IPS DF 4.7 (cell line): ENCODE data around the gene GPR153.

ENCODE experiments used
- DNase-seq: peaks from one replicate; pipeline ENCODE4 v3.0.0-alpha.2; 2013; ENCODE audit warnings: low spot score; ENCODE audit errors: extremely low read depth

GPR153 gene

DNA sequence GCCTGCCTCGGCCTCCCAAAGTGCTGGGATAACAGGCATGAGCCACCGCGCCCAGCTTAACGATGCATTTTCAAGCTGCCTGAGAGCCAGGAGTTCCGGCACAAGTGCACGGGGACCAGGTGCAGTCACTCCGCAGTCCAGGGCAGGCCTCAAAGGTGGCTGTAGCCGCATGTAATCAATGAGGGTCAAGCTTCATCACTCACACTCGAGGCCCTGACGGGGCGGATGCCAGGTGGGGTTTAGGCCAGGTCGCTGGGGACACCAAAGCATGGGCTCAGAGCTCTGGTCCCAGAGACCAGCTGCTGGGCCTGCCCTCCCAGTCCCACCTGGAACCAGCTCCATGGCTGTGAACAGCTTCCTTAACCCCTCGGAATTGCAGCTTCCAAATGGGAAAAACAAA lies 26.1 kb upstream of the GPR153 start:
- DNase-seq, result no peak

DNA sequence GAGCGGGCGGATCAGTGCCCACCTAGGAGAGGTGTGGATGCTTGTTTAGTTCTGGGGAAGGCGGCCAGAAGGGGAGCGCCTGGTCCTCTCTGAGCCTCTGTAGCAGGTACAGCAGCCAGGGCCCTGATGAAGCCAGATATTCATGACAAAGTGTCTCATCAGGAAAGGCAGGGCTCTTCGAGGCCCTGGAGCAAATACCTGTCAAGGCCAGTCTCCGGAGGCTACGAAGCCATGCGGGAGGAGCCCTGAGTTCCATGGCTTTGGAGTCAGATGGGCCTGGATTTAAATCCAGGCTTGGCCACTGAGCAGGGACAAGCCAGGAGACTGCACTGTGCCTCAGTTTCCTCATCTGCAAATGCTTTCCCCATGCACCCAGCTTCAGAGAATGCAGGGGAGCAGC lies 25.4 kb upstream of the GPR153 start:
- DNase-seq, result no peak

DNA sequence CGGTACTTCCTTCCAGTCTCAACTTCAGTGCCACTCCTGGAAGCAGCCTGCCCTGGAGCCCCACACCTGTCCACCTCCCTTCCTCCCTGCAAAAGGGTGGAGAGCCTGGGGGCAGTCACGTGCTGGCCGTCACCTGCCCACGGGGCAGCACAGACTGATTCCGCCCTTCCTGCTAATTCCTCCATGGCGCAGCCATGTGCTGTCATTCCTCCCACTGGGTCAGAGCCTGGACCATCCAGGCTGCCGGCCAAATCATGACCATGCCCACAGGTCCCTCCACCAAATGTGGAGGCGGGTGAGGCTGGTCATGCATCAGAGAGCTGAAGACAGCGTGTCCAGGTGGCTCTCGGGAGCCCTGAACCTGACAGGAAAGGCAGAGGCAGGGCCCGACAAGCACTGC lies 24.4 kb upstream of the GPR153 start:
- DNase-seq, result no peak

DNA sequence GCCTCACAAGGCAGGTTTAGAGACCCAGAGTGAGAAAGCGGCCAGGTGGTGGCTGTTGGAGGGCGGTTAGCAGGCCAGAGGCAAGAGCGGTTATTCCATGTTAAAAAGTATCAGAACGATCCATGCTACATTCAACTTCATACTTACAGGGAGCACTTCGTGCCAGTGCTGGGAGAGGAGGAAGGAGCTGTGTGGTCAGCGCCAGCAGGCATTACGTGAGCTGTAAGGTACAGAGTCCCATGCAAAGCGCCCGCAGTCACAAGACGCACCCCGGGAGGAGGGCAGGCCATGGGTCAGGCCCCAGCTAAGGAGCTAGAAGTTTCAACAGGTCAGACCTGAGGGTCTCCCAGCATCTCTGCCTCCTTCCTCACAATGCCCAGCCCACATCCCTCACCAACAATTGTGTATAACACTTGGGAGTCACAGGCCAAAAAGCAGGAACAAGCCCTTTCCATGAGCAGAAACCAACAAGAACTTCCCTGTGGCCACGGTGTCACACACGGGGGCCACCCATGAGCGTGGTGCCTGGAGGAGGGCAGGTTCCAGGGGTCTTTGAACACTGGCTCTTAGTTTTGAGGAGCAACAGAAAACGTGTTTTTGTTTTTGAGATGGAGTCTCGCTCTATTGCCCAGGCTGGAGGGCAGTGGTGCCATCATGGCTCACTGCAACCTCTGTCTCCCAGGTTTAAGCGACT lies 21.8 kb upstream of the GPR153 start:
- no peak for DNase-seq

DNA sequence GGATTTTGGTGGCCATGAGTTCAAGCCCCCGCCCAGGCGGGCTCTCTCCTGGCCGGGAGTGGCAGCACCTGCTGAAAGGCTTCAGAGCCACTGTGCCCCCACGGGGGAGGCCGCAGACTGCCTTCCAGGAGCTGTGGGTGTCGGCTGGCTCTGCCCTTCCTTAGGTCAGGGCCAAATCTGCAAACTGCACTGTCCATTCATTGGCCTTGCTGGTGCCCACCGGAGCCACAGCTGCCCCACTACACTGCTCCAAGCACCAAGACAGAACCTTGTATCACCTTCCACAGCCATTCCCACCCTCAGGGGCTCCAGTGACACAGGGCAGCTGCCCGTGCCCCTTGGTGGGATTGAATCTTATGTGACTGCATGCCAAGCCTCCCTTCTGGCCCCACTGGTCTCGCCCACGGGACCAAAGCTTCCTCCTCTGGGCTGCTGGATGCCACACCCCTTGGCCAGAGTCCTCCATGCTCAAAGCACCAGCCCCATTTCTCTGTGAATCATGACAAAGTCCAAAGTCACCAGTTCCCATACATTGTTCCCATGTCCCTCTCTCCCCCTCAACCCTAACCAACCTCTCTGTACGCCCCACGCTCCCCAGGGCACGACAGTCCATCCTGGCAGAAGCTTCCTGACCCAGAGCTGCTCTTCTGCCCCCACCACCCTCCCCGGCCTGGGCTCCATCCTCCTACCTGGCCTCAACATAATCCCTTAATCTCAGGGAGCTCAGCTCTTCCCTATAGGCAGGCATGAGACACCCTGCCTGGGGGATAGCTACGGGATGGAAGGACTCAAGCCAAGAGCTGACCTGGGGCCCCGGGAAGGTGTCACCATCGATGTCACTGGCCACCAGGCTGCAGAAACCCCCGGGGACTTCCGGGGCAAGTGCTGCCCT lies 20.9 kb upstream of the GPR153 start:
- no peak for DNase-seq

DNA sequence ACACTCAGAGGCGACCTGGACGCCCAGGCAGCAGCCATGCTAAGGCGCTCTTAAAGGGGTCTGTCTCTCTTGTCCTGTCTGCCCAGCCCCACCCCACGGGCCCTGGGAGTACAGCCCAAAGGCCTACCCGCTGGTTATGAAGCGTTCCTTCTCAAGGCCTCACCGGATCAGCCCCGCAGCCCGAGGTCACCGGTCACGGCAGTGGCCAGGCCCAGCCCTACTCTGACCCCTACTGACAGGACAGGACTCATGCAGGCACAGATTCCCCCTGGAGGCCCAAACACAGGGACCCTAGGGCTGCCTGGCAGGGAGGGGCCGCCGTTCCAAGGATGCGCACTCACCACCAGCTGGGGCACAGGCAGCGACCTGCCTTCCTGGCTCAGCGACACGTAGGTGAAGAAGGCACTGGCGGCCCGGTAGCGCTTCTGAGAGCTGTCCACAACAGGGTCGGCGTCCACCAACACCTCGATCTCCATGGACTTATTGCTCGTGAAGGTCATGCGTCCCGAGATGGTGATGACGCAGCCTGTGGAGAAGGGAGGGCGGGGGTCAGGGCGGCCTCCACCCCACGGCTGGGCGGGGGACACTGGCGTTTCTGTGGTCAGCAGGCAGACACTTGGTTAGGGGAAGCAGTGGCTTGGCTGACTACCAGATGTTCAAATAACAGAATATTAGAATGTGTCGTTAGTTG lies 20.0 kb upstream of the GPR153 start:
- DNase-seq, result no peak

DNA sequence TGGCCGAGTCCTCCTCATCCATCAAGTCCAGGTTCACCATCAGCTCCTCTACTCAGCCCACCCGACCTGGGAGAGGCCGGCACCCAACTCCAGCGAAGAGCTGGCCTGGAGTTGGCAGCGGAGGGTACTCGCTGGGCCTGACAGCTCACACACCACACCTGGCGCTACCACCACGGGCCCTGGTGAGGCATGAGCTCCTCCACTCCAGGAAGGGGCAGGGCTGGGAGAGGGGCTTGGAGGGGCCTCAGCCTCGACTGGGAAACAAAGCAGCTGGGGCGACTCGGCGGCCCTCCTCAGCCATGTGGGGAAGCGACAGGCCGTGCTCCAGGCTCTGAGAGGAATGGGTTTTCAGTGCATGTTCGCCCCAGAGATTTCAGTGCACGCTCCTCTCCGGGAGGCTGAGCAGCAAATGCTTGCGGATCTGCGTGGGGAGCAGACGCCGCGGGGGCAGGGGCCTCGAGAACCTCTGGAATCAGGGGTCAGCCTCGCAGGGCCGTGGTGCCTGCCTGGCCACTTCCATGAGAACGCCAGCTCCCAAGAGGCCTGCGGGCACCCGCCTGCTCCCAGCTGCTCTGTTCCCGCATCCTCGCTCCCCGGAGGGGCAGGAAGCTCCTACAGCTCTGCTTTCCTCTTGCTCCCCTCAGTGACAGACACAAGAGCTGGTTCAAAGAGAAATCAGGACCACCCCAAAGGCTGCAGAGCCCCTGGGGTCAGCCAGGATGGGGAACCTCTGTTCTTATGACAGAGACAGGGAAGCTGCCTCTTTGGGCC lies 18.9 kb upstream of the GPR153 start:
- DNase-seq, result no peak

DNA sequence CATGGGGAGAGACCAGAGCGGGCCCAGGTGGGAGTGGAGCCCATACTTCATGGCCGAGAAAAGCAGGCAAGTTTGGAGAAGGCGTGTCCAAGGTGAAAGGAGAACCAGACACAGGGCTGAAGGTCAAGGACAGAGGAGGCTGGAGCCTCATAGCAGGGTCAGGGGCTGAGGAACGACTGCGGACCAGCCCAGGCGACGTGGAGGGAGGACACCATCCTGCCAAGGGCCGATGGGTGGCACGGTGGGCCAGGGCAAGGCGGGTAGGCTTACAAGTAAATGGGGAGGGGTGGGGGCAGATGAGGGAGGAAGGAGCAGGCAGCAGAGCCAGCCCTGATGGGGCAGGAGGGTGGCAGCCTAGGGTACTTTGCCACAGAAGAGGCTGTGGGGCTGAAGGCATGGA lies 18.2 kb upstream of the GPR153 start:
- DNase-seq, result no peak

DNA sequence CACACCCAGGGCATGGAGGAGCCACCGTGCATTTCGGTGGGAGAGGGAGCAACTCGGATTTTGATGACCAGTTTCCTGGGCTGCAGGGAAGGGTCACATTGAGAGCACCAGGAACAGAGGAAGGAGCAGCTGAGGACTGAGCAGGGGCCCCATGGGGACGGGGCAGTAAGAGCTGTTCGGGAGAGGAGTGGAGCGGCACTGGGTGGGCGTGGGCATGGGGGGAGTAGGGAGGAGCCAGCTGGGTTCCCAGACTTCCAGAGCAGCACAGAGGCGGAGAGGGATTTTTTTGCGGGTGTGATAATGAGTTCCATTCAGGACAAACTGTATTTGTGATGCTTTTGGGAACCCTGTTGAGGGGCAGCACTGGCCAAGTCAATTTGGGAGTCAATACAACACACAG lies 17.4 kb upstream of the GPR153 start:
- DNase-seq, result no peak

DNA sequence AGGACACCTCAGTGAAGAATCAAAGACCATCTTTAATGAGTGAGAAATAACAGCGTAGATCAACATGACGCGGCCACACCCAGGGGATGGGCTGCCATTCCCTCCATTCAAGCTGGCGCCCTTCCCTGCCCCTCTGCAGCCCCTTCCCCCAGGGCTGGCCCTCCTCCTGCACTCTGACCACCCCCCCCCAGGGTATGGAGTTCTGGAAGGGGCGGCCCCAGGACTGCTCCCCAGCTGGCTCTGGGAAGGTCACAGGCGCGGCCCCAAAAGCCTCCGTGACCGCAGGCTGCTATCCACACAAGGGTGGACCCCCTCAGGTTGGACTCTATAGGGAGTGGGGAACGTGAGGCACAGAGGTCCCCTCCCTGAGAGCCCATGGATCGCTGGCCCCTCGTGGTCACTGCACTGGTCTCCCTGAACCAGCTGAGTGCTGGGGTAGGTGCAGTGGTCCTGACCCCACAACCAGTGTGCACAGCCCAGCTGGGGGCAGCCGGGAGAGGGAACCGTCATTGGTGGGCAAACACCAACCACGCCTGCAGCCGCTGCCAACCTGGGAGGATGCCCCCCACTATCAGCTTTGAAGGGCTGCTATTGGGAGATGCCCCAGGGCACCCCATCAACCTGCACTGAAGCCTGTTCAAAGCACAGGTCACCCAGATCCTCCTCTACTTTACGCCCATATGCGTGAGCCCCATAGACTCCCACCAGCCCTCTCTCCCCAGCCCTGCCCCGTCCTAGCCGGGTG lies 16.1 kb upstream of the GPR153 start:
- DNase-seq, result no peak

DNA sequence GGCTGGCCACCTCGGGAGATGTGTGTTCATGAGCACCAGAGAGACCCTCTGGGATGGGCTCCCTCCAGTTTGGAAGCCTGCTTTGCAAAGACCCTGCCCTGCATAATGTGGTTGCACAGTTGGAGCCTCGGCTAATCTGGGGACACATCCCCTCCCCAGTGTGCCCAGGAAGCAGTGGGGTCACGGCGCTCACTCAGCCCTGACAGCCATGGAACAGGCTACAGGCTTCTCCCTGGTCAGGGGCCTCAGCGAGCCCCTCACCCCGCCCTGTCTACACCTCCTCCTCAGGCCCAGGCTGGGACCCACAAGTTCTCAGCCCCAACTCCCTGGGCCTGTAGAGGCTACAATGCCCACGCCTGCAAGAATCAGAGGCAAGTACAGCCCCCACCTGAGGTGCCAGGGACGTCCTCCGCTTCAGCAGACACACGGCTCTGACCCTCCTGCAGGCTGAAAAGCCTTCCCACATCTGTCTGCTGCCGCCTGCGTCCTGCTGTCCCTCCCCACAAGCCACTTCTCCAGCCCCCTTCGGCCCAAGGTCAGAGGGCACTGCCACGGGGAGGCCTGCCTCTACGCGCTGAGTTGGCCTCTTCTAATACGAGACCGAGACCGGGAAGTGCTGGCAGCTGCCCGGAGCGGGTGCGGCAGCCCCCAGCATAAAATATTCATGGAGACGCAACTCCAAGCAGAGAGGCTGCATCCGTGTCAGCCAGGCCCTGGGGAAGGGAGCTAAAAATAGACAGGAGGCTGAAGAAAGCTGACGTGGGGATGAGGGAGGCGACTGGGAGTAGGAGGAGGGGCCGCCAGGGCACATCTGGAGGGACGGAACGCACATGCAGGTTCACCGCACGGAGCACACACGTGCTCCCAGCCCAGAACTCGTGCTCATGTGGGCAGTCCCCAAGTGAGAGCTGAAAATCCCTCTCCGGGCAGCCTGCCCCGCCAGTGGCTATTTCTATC lies 15.2 kb upstream of the GPR153 start:
- DNase-seq, result no peak

DNA sequence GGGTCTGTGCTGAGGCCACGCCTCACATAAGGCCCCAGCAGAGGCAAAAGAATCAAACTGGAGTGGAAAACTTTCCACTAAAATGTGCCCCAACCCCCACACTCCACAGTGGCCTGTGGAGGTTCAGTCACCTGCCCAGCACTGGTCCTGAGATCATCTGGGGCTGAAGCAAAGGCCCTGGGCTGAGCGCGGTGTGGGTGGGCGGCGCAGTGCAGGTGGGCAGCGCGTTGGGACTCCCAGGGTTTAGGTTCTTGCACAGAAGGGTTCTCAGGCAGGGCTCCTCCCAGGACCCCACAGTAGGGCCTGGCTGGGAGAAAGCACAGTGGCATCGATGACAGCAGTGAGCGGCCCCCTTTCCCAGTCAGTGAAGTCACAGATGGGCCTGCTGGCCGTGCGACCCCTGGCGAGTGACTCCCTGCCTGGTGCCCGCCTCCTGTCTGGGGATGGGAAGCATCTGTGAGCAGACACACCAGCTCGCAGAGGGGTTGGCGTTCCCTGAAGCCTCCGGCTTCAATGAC lies 13.8 kb upstream of the GPR153 start:
- no peak for DNase-seq

DNA sequence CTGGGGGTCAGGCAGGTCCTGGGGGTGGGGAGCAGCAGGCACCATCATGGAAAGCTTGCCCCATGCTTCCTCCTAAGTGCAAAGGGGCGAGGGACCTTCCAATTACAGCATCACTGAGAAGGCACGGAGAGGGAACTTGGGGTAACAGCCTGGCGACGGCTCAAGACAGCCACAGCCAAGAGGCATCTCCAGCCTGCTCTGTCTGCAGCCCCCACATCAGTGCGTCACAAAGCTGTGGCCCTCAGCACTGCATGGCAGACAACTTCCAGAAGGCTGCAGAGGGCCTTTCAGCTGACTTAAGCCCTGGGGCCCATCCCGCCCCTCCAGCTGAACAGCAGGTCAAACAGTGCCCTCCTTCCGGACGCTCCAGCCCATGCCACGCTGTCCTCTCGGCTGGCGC lies 13.2 kb upstream of the GPR153 start:
- DNase-seq, result no peak

DNA sequence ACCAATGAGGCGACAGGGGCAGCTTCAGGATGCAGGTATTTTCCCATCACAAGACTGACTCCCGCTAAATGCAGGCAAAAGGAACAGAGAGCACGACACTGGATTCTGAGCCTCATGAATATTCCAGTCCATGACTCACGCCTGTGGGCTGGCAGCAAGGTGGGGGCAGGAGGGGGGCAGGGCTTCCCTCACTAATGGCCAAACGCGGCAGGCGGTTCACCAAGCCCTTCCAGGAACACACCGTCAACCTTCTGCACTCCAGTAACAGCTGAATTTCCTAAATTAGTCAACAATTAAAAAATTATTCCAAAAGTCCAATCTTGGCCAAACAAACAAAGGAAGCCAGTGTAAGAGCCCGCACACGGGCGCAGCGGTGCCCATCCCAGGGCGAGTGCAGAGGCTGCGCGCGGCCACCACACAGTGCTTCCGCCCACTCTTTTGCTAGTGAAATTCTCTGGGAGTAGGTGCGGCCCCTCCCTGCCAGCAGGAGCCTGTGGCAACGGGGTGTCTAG lies 12.5 kb upstream of the GPR153 start:
- no peak for DNase-seq

DNA sequence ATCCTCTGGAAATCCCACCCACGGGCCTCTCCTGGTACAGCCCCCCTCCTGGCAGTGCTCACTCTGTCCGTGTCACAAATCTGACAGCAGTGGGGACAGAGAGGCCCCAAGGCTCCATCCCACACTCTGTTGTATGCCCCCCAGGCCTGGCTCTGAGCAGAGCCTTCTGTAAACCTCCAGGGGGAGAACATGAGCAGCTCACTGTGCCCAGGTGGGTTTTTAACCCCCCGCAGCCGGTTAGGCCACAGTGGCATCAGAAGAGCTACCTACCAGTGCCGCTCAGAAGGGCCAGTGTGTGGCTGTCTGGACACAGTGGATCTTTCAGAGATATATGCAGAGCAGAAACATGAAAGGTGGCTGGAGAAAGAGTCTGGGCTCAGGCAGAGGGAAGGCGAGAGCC lies 12.0 kb upstream of the GPR153 start:
- no peak for DNase-seq

DNA sequence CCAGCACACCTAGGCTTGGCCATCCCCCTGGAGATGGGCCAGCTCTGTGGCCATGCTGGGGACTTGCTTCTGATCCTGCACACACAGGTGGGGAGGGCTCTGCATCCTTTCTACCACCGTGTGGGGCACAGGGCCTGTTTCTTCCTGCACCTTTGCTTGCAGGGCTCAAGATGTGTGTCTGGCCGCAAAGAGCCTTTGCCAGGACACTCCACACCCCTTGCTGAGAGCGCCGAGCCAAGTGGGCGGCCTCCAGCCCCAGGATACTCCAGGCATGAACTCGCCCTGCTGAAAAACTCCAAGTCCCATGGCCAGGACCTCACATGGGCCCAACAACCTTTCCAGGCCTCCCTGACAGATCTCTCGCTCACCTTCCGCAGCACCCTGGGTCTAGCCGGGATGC lies 11.6 kb upstream of the GPR153 start:
- DNase-seq, result no peak

DNA sequence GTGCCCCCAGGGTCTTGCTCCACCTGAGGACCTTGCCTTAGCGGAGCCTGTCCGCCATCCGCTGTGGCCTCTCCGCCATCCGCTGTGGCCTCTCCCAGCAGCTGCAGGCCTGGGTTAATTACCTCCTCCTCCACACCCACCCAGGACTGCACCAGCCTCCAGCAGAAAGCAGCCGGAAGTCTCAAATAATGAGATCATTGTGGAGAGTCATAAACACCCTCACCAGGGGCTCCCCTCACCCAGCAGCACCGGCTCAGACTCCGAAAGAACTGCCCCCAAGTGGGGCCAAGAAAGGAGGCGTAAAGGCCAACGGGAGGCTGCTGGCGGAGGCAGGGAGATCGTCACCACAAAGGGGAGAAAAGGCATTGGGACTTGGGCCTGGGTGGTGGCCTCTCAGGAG lies 10.7 kb upstream of the GPR153 start:
- DNase-seq, result no peak

DNA sequence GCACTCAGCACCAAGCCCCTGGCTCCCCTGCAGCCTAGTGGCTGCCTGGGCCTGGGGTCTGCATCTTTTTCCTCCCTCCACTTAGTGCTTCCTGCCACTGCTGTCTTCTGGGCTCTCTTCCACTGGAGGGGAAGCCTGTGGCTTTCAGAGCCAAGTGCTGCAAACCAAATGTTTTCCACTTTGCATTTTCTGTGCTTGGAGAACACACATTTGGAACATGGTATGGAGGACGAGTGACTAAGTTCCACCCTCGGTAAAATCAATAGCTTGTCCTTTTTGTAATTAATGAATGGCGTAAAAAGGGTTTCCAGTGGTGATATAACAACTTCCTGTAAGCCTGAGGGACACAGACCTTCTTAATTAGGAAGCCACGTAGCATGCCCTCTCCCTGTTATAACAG lies 10.1 kb upstream of the GPR153 start:
- no peak for DNase-seq

DNA sequence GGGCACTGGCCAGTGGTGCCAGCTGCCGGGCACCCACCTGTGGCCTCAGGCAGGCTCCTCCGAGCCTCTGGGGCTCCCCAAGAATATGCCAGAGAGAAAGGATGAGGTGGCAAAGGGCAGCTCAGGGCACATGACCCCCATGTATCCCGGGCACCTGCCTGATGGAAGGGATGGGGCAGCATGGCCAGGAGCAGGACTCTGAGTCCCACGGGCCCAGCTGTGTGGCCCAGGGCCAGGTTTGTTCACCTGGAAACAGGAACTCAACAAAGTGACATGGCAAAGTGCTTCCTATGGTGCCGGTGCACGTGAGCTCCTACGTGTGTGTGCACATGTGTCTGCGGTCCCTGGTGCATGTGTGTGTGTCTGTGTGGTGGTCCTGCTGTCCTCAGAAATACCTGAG lies 9.5 kb upstream of the GPR153 start:
- no peak for DNase-seq
